Erythroblast (primary cell): Measurements from ENCODE around the gene PCP4.

Experiments
- GATA1 ChIP-seq: IDR thresholded peaks from 2 replicates; pipeline ENCODE4 v1.6.1; 2011; ENCODE audit warnings: low read depth, mild to moderate bottlenecking, control low read depth, low read length, moderate library complexity
- POLR2A ChIP-seq: IDR thresholded peaks from 2 replicates; pipeline ENCODE4 v1.6.1; 2011; ENCODE audit warnings: mild to moderate bottlenecking, low read length

DNA sequence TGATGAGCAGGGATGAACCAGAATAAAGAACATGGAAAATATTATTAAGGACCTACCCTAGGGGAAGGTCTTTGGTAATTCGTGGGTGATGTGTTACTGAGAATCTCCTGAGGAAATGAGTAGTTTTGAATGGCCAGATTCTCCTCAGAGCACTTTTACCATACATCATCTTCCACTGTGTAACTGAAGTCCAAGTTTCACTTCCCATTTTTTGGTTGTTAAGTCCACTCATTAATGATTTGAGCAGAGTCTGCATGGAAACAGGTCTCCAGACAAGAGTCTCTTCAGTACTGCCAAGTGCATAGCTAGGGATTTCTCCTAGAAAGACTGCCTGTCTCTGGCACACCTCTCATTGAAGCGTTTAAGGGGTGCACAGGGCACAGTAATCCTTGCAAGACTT, 48.7 kb upstream of the PCP4 start:
- TF ChIP-seq POLR2A (no peak), GATA1 (no peak)
